ENCODE measurements around the gene DLGAP1. TPM values are rescaled to one million over a fixed set of nuclear protein-coding genes. Genes with fewer than 3 reads are reported as not detected.

Gene DLGAP1
- total RNA-seq, 1 experiment from 2014 or later, result 23.2 TPM

- H3K4me1 ChIP-seq (ENCODE audit: insufficient read depth, low read length), result peaks cover 4% of the 10 kb centered on the region; the same call in 1 of the 2 replicates
- no peak overlapping the region for H3T11ph ChIP-seq (ENCODE audit: low read length)
- DNase-seq, result no peak
- H2BK120ac ChIP-seq (ENCODE audit: low read depth, low read length, poor library complexity, severe bottlenecking), result no peak overlapping the region
- no peaks in the 10 kb centered on the region; the same call in 1 of the 2 replicates for H3K79me2 ChIP-seq (ENCODE audit: insufficient read depth, low read length)
- H3K4me2 ChIP-seq (ENCODE audit: insufficient read depth, insufficient read length, low read length), result no peak overlapping the region
- H4K8ac ChIP-seq (replicated peaks; ENCODE audit: insufficient read length, low read depth, low read length), result no peak overlapping the region
- no peak overlapping the region for H4K5ac ChIP-seq (ENCODE audit: insufficient read length, low read depth, low read length)
- no peak overlapping the region for H3K18ac ChIP-seq (ENCODE audit: insufficient read length, low read depth, low read length)
- Mint-ChIP-seq H3K9me3 (no peaks in the 10 kb centered on the region), H3K27ac (peak overlapping the region; percentile 21 to 94 (median 74); a peak in 5 of 7 replicates), H3K36me3 (ENCODE audit: insufficient read depth in 1 of 3, low read depth in 3 of 3) (peaks cover 22 to 35% (median 23%) of the 10 kb centered on the region in 3 experiments), H3K27me3 (ENCODE audit: low read depth) (no peaks in the 10 kb centered on the region), H3K4me3 (no peak overlapping the region), H3K4me1 (peaks cover 23 to 28% of the 10 kb centered on the region in 2 experiments)
- no peak overlapping the region for H2BK20ac ChIP-seq (ENCODE audit: low read depth, low read length, poor library complexity, severe bottlenecking)
- H2BK5ac ChIP-seq (ENCODE audit: insufficient read length, low read length), result no peak overlapping the region
- no peaks in the 10 kb centered on the region for H4K20me1 ChIP-seq (ENCODE audit: control insufficient read depth, insufficient read depth, insufficient read length)
- H2BK15ac ChIP-seq (ENCODE audit: low read depth, low read length), result no peak overlapping the region
- no peak overlapping the region for H3K27ac ChIP-seq (ENCODE audit: insufficient read length, low read depth, low read length)
- H3K14ac ChIP-seq (ENCODE audit: insufficient read depth, low read length), result no peak overlapping the region
- H3K4ac ChIP-seq (ENCODE audit: low read depth, low read length), result no peak overlapping the region
- no peaks in the 10 kb centered on the region for H3K27me3 ChIP-seq (ENCODE audit: insufficient read depth, low read length)
- no peaks in the 10 kb centered on the region for H3K9me3 ChIP-seq (ENCODE audit: control insufficient read depth, low read depth, low read length)
- no peak overlapping the region for H3K23ac ChIP-seq (ENCODE audit: insufficient read length, low read depth, low read length)
- H3K23me2 ChIP-seq (ENCODE audit: insufficient read length, low read depth, low read length, poor library complexity, severe bottlenecking), result no peaks in the 10 kb centered on the region
- no peak overlapping the region for H4K91ac ChIP-seq (ENCODE audit: insufficient read length, low read depth, low read length)
- H3K56ac ChIP-seq (ENCODE audit: insufficient read length, low read depth, low read length), result no peak overlapping the region
- no peak overlapping the region for H2BK12ac ChIP-seq (ENCODE audit: insufficient read length, low read depth, low read length)
- no peaks in the 10 kb centered on the region for H3K79me1 ChIP-seq (ENCODE audit: insufficient read depth, low read depth, low read length, poor library complexity, severe bottlenecking)
- H2AK5ac ChIP-seq (ENCODE audit: insufficient read length, low read length), result no peak overlapping the region
- no CpG with 5 or more reads among the region's 2 CpGs for WGBS (ENCODE audit: extremely low coverage, insufficient read length, low lambda C conversion rate)
- H2AFZ ChIP-seq (ENCODE audit: low read length), result no peak overlapping the region
- H3K9ac ChIP-seq (ENCODE audit: extremely low read depth, insufficient read length, low read length), result no peak overlapping the region
- no peak for TF ChIP-seq CTCF (conservative IDR thresholded peaks at IDR 0.05)
These were observed 844.9 kb downstream of the DLGAP1 start for GRCh38 chr18:3610188-3610708.
